ENCODE results near the gene TAC4.

The TAC4 gene

DNA sequence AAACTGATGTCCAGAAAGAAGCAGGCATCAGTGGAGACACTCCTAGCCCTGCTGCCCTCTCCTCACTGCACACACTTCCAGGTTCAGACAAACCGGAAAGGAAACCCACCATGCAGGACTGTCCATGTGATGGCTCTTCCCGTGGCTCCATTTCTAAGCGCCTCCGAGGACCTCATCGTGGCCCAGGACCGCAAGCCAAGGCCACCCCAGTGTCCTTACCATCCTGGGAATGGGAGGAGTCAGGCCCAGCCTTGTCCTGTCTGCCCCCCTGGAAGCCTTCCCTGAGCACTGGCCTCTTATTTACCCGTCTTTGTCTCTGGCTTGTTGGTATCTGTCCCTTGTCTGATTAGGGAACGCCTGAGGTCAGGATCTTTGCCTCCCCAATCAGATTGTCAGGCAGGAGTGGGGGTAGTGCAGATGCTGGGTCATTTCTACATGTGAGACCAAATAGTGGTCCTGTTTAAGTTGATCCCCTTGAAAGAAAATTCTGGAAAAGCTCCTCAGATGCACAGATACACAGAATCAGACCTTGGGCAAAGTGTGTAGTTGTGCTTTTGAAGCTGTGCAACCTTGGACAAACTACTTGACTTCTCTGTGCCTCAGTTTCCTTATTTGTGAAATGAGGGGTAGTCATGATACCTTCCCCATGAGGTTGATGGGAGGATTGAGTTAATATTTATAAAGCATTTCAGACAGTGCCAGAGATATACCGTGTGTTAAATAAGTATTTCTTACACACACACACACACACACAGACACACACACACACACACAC lies 744 bp downstream of the TAC4 start:
- no peak for DNase-seq (ENCODE audit: low read depth)
- TF ChIP-seq, protein P1, sequence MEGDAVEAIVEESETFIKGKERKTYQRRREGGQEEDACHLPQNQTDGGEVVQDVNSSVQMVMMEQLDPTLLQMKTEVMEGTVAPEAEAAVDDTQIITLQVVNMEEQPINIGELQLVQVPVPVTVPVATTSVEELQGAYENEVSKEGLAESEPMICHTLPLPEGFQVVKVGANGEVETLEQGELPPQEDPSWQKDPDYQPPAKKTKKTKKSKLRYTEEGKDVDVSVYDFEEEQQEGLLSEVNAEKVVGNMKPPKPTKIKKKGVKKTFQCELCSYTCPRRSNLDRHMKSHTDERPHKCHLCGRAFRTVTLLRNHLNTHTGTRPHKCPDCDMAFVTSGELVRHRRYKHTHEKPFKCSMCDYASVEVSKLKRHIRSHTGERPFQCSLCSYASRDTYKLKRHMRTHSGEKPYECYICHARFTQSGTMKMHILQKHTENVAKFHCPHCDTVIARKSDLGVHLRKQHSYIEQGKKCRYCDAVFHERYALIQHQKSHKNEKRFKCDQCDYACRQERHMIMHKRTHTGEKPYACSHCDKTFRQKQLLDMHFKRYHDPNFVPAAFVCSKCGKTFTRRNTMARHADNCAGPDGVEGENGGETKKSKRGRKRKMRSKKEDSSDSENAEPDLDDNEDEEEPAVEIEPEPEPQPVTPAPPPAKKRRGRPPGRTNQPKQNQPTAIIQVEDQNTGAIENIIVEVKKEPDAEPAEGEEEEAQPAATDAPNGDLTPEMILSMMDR (IDR thresholded peaks at IDR 0.05; ENCODE audit: control insufficient read depth, insufficient read depth, low read depth, low read length, missing control alignments): no peak
- no peak overlapping the region for H3K4me3 ChIP-seq (ENCODE audit: control insufficient read depth, low read depth, low read length)

DNA sequence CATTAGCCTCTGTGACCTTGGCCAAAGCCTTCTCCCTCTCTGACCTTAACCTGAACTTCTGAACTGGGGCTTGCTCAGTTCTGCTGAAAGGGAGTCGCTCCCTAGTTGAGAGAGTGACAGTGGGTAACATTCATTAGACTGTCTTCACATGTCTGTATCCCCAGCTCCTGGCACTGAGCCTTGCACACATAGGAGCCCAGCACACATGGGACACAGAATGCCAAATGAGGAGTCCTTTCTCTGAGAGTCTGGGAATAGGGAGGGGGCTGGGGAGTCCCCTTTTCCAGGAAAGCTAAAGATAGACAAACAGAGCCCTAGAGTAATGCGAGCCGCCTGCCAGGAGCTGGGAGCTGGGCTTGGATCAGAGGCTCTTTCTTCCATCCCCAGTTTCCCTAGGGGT lies 2.5 kb downstream of the TAC4 start:
- TF ChIP-seq, protein P1 (IDR thresholded peaks at IDR 0.05; ENCODE audit: control insufficient read depth, insufficient read depth, low read depth, low read length, missing control alignments): no peak
- no peak for DNase-seq (ENCODE audit: low read depth)
- no peak overlapping the region for H3K4me3 ChIP-seq (ENCODE audit: control insufficient read depth, low read depth, low read length)

DNA sequence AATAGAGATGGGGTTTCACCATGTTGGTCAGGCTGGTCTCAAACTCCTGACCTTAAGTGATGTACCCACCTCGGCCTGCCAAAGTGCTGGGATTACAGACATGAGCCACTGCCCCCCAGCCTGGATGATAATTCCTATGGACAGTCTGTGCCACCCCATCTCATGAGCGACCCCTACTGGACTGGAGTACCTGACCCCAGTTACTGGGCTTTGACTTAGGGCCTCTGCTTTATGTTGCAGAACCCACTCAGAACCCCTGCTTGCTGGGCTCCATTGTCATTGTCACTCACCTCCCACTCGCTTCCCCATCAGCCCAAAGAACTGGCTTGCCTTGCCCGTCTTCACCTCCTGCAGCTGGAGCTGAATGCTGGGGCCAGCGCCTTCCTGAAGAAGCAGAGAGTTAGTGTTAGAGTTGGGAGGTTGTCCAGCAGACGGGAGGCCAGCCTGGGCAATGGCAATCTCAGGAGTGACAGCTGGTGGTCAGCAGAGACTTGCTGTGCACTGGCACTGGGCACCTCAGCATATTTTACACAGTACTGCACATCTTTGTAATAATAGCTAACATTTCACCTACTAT lies 4.0 kb downstream of the TAC4 start:
- H3K4me3 ChIP-seq (ENCODE audit: control insufficient read depth, low read depth, low read length): no peak overlapping the region
- TF ChIP-seq, protein P1 (IDR thresholded peaks at IDR 0.05; ENCODE audit: control insufficient read depth, insufficient read depth, low read depth, low read length, missing control alignments): peak; percentile 40
- no peak for DNase-seq (ENCODE audit: low read depth)

DNA sequence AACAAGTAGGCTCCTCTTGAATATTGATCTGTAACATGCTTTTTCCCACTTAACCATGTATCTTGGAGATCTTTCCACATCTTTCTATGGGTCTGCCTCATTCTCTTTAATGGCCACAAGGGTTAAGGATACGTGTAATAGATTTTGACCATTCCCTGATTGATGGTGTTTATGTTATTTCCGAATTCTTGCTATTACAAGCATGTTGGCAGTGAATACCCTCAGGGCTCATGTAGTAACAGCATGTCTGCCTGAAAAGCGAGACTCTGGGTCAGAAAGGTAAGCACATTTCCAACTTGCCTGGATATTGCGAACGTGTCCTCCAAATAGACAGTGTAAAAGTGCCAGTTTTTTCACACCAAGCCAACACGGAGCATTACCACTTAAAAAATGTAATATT lies 5.0 kb downstream of the TAC4 start:
- no peak for DNase-seq (ENCODE audit: low read depth)
- TF ChIP-seq, protein P1 (IDR thresholded peaks at IDR 0.05; ENCODE audit: control insufficient read depth, insufficient read depth, low read depth, low read length, missing control alignments): no peak
- H3K4me3 ChIP-seq (ENCODE audit: control insufficient read depth, low read depth, low read length): no peak overlapping the region

DNA sequence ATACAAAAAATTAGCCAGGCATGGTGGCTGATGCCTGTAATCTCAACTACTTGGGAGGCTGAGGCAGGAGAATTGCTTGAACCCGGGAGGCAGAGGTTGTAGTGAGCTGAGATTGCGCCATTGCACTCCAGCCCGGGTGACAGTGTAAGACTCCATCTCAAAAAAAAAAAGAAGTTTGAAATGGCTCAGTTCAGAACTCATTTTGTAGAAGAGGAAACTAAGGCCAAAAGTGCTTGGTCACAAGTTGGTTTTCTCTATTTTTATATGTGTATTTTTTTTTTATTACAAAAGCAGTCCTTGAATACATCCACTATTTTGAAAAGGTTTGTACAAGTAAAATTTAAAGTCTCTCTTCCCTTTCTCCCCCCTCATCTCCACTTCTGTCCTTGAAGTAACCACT lies 5.5 kb downstream of the TAC4 start:
- TF ChIP-seq, protein P1 (IDR thresholded peaks at IDR 0.05; ENCODE audit: control insufficient read depth, insufficient read depth, low read depth, low read length, missing control alignments): no peak
- DNase-seq (ENCODE audit: low read depth): no peak
- no peak overlapping the region for H3K4me3 ChIP-seq (ENCODE audit: control insufficient read depth, low read depth, low read length)

DNA sequence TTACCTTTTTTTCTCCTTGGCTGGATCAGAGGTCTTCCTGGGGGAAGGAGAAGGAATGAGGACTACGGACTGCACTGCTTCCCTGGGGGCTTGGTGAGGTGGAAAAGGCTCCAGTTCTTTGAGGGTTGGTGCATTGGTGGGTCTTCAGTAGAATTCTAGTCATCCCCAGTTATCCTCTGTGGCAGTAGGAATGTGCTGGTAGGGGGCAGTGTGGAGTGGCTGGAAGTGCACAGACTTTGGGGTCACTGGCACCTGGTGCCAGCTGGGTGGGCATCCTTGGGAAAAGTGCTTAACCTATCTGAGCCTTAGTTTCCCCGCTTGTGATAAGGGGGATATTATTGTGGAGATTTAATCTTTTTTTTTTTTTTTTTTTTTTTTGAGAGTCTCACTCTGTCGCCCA lies 6.3 kb downstream of the TAC4 start:
- H3K4me3 ChIP-seq (ENCODE audit: control insufficient read depth, low read depth, low read length): no peak overlapping the region
- TF ChIP-seq, protein P1 (IDR thresholded peaks at IDR 0.05; ENCODE audit: control insufficient read depth, insufficient read depth, low read depth, low read length, missing control alignments): no peak
- DNase-seq (ENCODE audit: low read depth): no peak
